HG02943 (cell line): Measurements from ENCODE around the gene FAM163A.

ENCODE experiments used
- ATAC-seq: cut with Tn5 transposase; IDR thresholded peaks from one replicate; pipeline ENCODE4 v1.9.1; 2021; ENCODE audit warnings: mild to moderate bottlenecking, low read depth, moderate library complexity; ENCODE audit not compliant: unreplicated experiment

Gene FAM163A

GRCh38 chr1:179812501-179813292 is 69.6 kb downstream of the FAM163A start:
- no peak for ATAC-seq

GRCh38 chr1:179813626-179814545 is 70.8 kb downstream of the FAM163A start:
- ATAC-seq, result no peak

- ATAC-seq, result no peak
These were observed 71.4 kb downstream of the FAM163A start for GRCh38 chr1:179814546-179814838.

- no peak for ATAC-seq
These were observed 72.5 kb downstream of the FAM163A start for GRCh38 chr1:179815641-179816040.

DNA sequence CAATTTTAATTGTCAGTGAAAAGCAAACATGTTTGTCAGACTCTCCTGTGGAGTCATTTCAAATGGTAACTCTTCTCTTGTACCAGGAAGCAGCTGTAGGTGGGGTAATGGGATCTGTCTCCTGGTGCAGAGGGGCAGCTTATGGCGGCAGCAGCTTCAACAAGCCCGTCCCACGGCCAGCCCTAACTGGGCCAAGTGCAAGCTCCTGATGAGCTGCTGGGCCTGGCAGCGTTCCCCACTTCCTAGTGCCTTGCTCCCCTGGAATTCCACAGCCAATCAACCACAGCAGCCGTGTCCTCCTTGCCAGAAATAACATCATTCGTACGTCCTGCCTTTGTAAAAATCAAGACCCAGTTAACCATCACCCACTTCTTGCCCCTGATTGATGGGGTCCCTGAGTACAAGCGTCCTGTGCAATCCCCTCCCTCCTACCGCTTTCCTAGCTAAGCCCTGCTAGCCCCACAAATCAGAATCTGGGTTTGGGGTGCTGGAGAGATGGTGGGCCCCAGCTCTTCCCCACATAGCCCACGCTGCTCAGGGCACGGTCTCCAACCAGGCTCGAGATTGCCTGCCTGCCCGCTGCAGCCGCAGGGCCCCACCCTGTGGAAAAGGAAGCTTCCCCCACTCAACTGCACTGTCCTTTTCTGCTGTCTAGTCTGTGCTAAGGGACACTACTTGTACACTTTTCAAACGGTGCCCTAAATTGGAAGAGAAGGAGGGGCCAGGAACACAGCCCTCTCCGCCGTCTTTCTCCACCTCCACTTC is 73.3 kb downstream of the FAM163A start:
- no peak for ATAC-seq

DNA sequence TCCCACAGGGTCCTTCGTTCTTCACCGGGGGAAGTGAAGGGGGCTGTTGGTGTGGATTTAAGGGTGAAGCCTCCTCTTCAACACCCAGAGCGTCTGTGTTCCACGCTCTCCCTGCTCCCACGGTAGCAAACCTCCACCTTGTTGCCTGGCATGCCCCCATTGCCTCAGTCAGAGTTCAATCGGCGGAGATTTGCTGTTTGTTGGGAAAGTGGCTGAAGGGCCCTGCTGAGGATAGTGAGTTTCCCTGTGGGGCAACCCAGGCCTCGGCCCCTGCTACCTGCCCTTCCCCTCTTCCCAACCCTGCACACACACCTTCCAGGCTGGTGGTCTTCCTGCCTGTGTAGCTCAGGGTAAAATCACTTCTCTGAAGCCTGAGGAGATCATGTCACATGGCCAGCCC is 74.0 kb downstream of the FAM163A start:
- no peak for ATAC-seq

DNA sequence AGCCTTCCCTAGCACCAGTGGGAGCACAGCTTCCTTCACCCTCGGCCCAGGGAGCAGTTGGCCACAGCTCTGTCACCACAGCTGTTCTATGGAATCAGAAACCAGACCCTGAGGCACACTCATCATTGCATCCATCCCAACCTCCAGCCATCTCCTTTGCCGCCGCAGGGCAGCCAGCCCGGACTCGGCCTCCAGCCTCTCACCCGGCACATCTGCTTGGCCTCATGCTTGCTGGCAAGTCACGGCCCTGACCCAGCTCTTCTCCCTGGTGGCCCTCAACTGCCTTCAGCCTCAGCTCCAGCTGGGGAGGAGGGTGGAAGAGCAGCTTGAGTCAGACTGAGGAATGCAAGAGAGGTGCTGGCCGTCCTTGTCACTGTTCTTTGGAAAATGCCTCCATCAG is 74.7 kb downstream of the FAM163A start:
- no peak for ATAC-seq

GRCh38 chr1:179818260-179818659 is 75.2 kb downstream of the FAM163A start:
- ATAC-seq, result no peak

DNA sequence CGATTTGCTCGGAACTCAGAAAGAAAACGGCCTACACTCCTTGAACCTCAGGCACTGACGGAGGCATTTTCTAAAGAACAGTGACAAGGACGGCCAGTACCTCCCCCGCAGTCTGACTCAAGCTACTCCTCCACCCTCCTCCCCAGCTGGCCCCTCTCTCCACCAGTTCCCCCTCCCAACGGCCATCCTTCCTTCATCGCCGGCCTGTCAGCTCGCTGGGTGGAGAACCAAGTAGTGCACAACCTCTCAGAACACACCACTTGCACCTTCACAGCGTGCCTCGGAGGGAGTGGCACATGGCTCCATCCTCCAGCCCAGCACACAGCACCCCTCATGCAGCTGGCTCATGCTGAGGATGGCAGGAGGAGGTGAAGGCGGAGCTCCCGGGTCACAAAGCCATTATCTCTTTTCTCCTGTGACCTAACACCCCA is 75.7 kb downstream of the FAM163A start:
- ATAC-seq, result no peak

- ATAC-seq, result no peak
These were observed 77.3 kb downstream of the FAM163A start for GRCh38 chr1:179820226-179820970.

DNA sequence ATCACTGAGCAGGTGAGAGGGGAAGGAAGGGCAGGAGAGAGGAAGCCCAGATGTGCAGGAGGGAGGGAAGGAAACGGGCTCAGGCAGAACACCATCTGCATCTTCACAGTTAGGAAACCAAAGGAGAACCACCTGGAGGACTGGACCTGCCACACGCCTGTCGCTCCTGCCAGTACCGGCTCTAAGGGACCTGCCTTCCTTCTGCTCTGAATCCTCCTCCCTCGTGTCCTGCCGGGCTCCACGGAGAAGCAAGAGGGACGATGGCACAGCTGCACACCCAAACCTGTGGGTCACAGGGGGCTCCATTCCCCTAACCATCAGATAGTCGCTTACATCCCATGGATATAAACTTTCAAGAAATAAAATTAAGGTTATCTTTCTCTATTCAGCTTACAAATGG is 78.4 kb downstream of the FAM163A start:
- ATAC-seq, result no peak

GRCh38 chr1:179822065-179822464 is 79.0 kb downstream of the FAM163A start:
- ATAC-seq, result no peak

DNA sequence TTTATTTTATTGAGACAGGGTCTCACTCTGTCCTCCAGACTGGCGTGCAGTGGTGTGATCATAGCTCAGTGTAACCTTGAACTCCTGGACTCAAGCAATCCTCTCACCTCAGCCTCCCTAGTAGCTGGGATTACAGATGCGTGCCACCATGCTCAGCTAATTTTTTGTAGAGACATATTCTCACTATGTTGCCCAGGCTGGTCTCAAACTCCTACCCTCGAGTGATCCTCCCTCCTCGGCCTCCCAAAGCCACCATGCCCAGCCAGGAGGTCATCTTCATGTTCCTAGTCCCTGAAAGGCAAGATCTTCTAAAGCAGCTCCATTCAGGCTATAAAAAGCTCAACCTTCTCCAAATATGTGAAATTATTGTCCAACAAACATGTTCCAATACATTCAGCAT is 80.6 kb downstream of the FAM163A start:
- no peak for ATAC-seq

DNA sequence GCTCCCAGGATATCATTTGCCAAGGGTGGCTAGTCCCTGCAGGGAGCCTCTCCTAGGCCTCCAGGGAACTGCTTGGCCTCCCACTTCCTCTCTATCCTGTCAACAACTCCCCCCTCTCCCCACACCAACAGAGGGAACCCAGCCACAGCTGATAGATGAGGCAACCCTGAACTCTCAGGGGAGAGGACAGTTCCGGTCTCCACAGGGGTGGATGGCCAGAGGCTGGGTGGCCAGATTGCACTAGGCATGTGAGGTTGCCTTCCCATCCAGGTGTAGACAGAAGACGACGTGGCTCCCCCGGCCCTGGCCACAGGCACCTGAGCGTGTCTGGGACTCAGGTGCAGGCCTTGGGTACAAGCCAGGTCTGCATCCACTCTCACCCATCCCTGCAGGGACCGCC is 81.2 kb downstream of the FAM163A start:
- no peak for ATAC-seq

DNA sequence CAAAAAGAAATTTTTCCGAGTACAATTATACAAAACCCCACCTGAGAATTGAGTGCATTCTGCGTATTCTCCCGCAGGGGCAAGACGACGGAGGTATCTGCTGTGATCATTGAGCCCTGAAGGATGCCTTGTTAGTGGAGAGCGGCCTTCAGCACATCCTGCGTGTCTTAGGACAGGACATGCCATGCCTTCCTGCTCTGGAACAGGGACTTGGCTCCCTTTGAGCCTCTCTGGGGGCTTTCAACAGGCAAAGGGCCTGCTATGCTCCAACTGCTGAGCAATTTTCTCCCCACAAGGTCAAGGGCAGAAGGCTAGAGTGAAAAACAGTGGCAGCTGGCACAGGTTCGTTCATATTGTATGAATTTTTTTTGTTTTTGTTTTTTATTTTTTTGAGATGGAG is 82.1 kb downstream of the FAM163A start:
- no peak for ATAC-seq

DNA sequence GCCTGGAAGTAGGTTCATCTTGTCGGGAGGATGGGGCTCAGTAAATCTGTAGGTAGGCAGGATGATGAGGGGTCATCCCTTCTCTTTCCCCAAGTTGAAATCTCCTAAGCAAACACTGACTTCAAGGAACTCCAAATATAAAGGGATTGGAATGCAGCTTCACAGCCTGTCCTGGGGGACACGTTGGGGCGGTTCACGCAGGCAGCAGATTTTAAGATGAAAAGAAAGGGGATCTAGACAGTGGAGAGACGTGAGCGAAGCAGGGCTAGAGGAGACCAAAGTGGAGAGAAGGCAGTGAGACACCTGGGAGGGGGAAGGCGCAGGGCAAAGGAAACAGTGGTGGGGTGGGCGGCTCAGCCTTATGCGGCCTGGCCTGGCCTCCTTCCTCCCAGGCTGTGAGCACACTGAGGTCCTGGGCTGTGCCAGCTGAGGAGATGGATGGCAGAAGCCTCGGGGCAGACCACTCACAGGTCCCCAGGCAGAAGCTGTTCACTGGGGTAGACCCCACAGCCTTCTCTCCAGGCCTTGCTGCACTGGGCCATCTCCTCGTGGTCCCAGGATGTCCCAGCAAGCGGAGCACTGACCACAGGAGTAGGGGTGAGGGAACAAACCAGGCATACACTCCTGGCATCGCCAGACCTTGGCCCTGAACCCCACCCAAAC is 82.8 kb downstream of the FAM163A start:
- ATAC-seq, result no peak

GRCh38 chr1:179826626-179827280 is 83.7 kb downstream of the FAM163A start:
- ATAC-seq, result no peak

DNA sequence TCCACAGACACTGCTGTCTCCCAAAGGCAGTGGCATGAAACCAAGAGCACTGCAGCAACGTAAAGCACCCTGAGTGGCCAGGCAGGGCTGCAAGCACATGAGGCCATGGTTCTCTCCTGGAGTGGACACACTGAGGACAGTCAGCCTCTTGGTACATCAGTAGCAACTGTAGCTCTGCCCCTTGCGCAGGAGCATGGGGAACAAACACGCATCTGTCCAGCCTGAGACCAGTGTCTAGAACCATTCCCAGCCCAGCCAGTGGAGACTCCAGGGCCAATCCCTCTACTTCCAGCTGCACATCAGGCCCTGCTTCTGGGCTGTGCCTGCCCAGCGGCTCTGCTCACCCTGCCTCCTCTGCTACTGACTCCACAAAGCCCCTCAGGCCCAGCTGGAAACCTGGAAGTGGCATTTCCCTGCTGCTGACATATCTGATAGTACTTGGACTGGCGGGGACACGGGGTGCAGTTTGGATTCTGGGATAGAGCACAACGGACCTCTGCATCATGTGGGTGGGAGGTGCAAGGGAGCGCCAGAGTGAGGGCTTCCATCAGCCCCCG is 85.5 kb downstream of the FAM163A start:
- ATAC-seq, result no peak

DNA sequence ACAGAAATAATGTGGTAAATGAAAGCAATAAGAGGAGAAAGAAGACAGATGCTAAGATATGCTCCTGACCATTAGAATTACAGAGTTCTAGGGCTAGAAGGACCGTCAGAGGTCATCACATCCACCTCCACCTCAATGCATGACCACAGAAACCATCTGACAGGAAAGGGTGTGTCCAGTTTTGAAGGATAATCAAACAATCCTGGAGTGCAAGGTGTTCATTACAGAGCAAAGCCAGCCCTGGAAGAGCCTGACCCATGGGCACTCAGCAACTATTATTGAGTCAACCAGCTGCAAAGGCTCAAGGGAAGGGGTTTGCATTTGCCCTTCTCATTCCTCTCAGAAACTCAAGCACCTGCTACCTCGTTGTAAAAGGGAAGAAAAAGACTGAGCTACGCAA is 88.1 kb downstream of the FAM163A start:
- ATAC-seq, result no peak
